HCT116 (cell line): ENCODE results near the gene VEGFD. TPM values are rescaled to one million over a fixed set of nuclear protein-coding genes. Genes with fewer than 3 reads are reported as not detected.

ENCODE experiments used
- ATAC-seq: fragments of 200-7000 bp; cut with Tn5 transposase; 2 replicates; pipeline ENCODE4 v1.9.1; 2020; ENCODE audit warnings: mild to moderate bottlenecking, moderate library complexity
- BruUV-seq: library from RNA; stranded (reverse); fragments of 400-500 nt; replicated peaks from 2 replicates; lab custom pipeline; 2021; lab: Mats Ljungman, UMichigan
- CTCF ChIA-PET: fragments of 300-600 bp; sonication (Branson Sonifier 250); formaldehyde crosslinking; loops from one replicate; lab custom pipeline; 2021; ENCODE audit warnings: antibody characterized with exemption; lab: Charles Lee
- POLR2A ChIA-PET: fragments of 300-600, 350-600 bp; sonication (Branson Sonifier 250); formaldehyde crosslinking; loops from one replicate; lab custom pipeline; 2021; ENCODE audit warnings: antibody characterized with exemption; lab: Charles Lee
- RAD21 ChIA-PET, 2 experiments: fragments of 300-600 bp; sonication (Branson Sonifier 250); formaldehyde crosslinking; loops; one replicate each; lab custom pipeline; 2023; ENCODE audit warnings: low total read pairs in 2 of 2; ENCODE audit not compliant: uncharacterized antibody in 2 of 2, unreplicated experiment in 2 of 2, low non-redundant PET in 1 of 2; lab: Charles Lee
- DNase-seq: peaks from one replicate; pipeline ENCODE4 v3.0.0-alpha.2; 2010; ENCODE audit warnings: low read depth, low spot score
- H2AFZ ChIP-seq: fragments of 200-600 bp; shearing (Covaris generic), sonication (generic); 2 replicates; pipeline ENCODE4 v1.6.1; 2017; ENCODE audit warnings: low read depth, mixed run types, mixed read lengths, antibody characterized with exemption, low read length; ENCODE audit not compliant: poor library complexity, severe bottlenecking
- H3K27ac ChIP-seq: 2 replicates; pipeline ENCODE4 v1.5.1; 2012; ENCODE audit warnings: low read depth, low read length
- H3K27me3 ChIP-seq: fragments of 200-600 bp; sonication (generic); 2 replicates; pipeline ENCODE4 v1.6.1; 2016; ENCODE audit warnings: mixed run types, low read length, mixed read lengths; ENCODE audit not compliant: insufficient read depth
- H3K36me3 ChIP-seq, 2 experiments: fragments of 200-500 bp in 1 of 2; fragments of 200-600 bp in 1 of 2; sonication (Bioruptor generic) in 1 of 2; sonication (generic) in 1 of 2; 2 replicates each; pipeline versions ENCODE4 v1.5.1 to v1.6.1; 2014 to 2016; ENCODE audit warnings: low read length in 2 of 2, inconsistent platforms in 1 of 2, mixed read lengths in 1 of 2, mixed run types in 1 of 2; ENCODE audit not compliant: insufficient read depth in 2 of 2, control insufficient read depth in 1 of 2
- H3K4me1 ChIP-seq, 2 experiments: fragments of 200-600 bp in 1 of 2; sonication (generic) in 1 of 2; 2 replicates each; pipeline versions ENCODE4 v1.5.1 to v1.6.1; 2012 to 2017; ENCODE audit warnings: low read length in 2 of 2, inconsistent platforms in 1 of 2, mild to moderate bottlenecking in 1 of 2, mixed read lengths in 1 of 2, mixed run types in 1 of 2, moderate library complexity in 1 of 2; ENCODE audit not compliant: insufficient read depth in 2 of 2, control insufficient read depth in 1 of 2
- H3K4me2 ChIP-seq: fragments of 200-600 bp; sonication (generic); 2 replicates; pipeline ENCODE4 v1.6.1; 2017; ENCODE audit warnings: mixed run types, low read length, mixed read lengths
- H3K4me3 ChIP-seq, 2 experiments: fragments of 200-600 bp in 1 of 2; sonication (generic) in 1 of 2; replicated peaks in 1 of 2; 2 replicates each; pipeline ENCODE4 v1.5.1; 2011 to 2016; ENCODE audit warnings: low read length in 2 of 2, control low read depth in 1 of 2, low read depth in 1 of 2, mild to moderate bottlenecking in 1 of 2, mixed read lengths in 1 of 2, mixed run types in 1 of 2
- H3K79me2 ChIP-seq: fragments of 200-600 bp; sonication (generic); 2 replicates; pipeline ENCODE4 v1.6.1; 2017; ENCODE audit warnings: mild to moderate bottlenecking, mixed run types, low read length, moderate library complexity, mixed read lengths; ENCODE audit not compliant: insufficient read depth
- H3K9ac ChIP-seq: fragments of 200-600 bp; sonication (generic); 2 replicates; pipeline ENCODE4 v1.6.1; 2016; ENCODE audit warnings: low read length, mixed read lengths
- H3K9me2 ChIP-seq: fragments of 200-600 bp; sonication (generic), shearing (Covaris generic); 2 replicates; pipeline ENCODE4 v1.6.1; 2017; ENCODE audit warnings: mixed run types, mild to moderate bottlenecking, moderate library complexity; ENCODE audit not compliant: insufficient read depth
- H3K9me3 ChIP-seq, 2 experiments: fragments of 200-500 bp in 1 of 2; fragments of 200-600 bp in 1 of 2; sonication (Bioruptor generic) in 1 of 2; sonication (generic) in 1 of 2; 2 replicates each; pipeline ENCODE4 v1.6.1; 2014 to 2017; ENCODE audit warnings: low read length in 2 of 2, mixed read lengths in 2 of 2, inconsistent platforms in 1 of 2, low read depth in 1 of 2, mild to moderate bottlenecking in 1 of 2, mixed run types in 1 of 2, moderate library complexity in 1 of 2; ENCODE audit not compliant: control insufficient read depth in 1 of 2, insufficient read depth in 1 of 2
- H4K20me1 ChIP-seq: fragments of 200-600 bp; sonication (generic), shearing (Covaris generic); 2 replicates; pipeline ENCODE4 v1.6.1; 2017; ENCODE audit warnings: mixed run types, mild to moderate bottlenecking, moderate library complexity; ENCODE audit not compliant: insufficient read depth
- ATF3 ChIP-seq: IDR thresholded peaks from 2 replicates; pipeline ENCODE4 v1.6.1; 2012
- CEBPB ChIP-seq: IDR thresholded peaks from 2 replicates; pipeline ENCODE4 v1.6.1; 2012; ENCODE audit warnings: low read depth
- EGR1 ChIP-seq: IDR thresholded peaks from 2 replicates; pipeline ENCODE4 v1.6.1; 2012; ENCODE audit warnings: low read depth
- ELF1 ChIP-seq: IDR thresholded peaks from 2 replicates; pipeline ENCODE4 v1.6.1; 2012; ENCODE audit warnings: low read depth, borderline replicate concordance
- MAX ChIP-seq: IDR thresholded peaks from 2 replicates; pipeline ENCODE4 v1.6.1; 2012
- POLR2A ChIP-seq: IDR thresholded peaks from 2 replicates; pipeline ENCODE4 v1.7.0; 2011; ENCODE audit warnings: borderline replicate concordance; ENCODE audit not compliant: insufficient read depth, insufficient read length; ENCODE audit errors: extremely low read depth
- POLR2AphosphoS5 ChIP-seq: IDR thresholded peaks from 2 replicates; pipeline ENCODE4 v1.6.1; 2011; ENCODE audit warnings: mild to moderate bottlenecking, low read depth, low read length, moderate library complexity
- SIN3A ChIP-seq: IDR thresholded peaks from 2 replicates; pipeline ENCODE4 v1.6.1; 2012; ENCODE audit warnings: low read depth
- TCF7L2 ChIP-seq: IDR thresholded peaks from 2 replicates; pipeline ENCODE4 v1.7.0; 2011; ENCODE audit warnings: borderline replicate concordance, inconsistent platforms; ENCODE audit not compliant: insufficient read depth, insufficient read length; ENCODE audit errors: extremely low read depth
- ZFX ChIP-seq: fragments of 450-650 bp; IDR thresholded peaks from 2 replicates; pipeline ENCODE4 v1.6.1; 2017
- intact Hi-C: fragments of 100-400 bp; cut with micrococcal nuclease; formaldehyde crosslinking; loops from 2 replicates; pipeline ENCODE4 v1.10.0; 2022
- total RNA-seq: library from RNA; stranded (reverse); gene quantifications from one replicate; pipeline ENCODE4 v1.2.1, GENCODE V29; 2021; ENCODE audit not compliant: unreplicated experiment

The VEGFD gene
- total RNA-seq, 1 experiment from 2014 or later, result 0.37 TPM

GRCh38 chrX:15430584-15430983 is 46.4 kb upstream of the VEGFD start:
- ChIA-PET CTCF (no interaction called here), RAD21 (no interaction called here)
- intact Hi-C loops, result no loop called here
- Histone ChIP-seq H3K4me1 (no peaks in the 10 kb centered on the region), H3K79me2 (no peaks in the 10 kb centered on the region), H3K4me2 (no peak overlapping the region), H3K9me3 (no peaks in the 10 kb centered on the region), H2AFZ (no peak overlapping the region), H3K36me3 (no peaks in the 10 kb centered on the region)
- no TSS peak for BruUV-seq
- no peak for ATAC-seq
- TF ChIP-seq ZFX (no peak), CEBPB (no peak), ATF3 (no peak), SIN3A (no peak)
- TF ChIP-seq, all 23 proteins: peak for 0
- Histone ChIP-seq H3K27ac (no peak overlapping the region), H3K9me2 (no peaks in the 10 kb centered on the region), H3K27me3 (no peaks in the 10 kb centered on the region), H4K20me1 (no peaks in the 10 kb centered on the region), H3K4me3 (no peak overlapping the region), H3K9ac (no peak overlapping the region)
- DNase-seq, result no peak
- POLR2A ChIA-PET, result no interaction called here

- no peak for DNase-seq
- Histone ChIP-seq H3K9me3 (no peaks in the 10 kb centered on the region), H3K79me2 (no peaks in the 10 kb centered on the region), H4K20me1 (no peaks in the 10 kb centered on the region), H3K9me2 (no peaks in the 10 kb centered on the region), H3K27me3 (no peaks in the 10 kb centered on the region), H3K36me3 (no peaks in the 10 kb centered on the region), H2AFZ (no peak overlapping the region), H3K9ac (no peak overlapping the region), H3K4me2 (no peak overlapping the region), H3K4me3 (no peak overlapping the region), H3K27ac (no peak overlapping the region), H3K4me1 (no peaks in the 10 kb centered on the region)
- intact Hi-C loops, result no loop called here
- no TSS peak for BruUV-seq
- ChIA-PET RAD21 (no interaction called here), POLR2A (no interaction called here), CTCF (no interaction called here)
- no peak for ATAC-seq
- no peak for TF ChIP-seq POLR2AphosphoS5
- no peak for TF ChIP-seq POLR2A
- TF ChIP-seq ELF1, result no peak
- TF ChIP-seq EGR1, result no peak
- TF ChIP-seq TCF7L2, result no peak
- no peak for TF ChIP-seq MAX
- no peak for TF ChIP-seq ATF3
- no peak for TF ChIP-seq CEBPB
Observed at GRCh38 chrX:15430076-15430475, 45.9 kb upstream of the VEGFD start.
